ENCODE measurements around the gene HTT-AS.

The HTT-AS gene

DNA sequence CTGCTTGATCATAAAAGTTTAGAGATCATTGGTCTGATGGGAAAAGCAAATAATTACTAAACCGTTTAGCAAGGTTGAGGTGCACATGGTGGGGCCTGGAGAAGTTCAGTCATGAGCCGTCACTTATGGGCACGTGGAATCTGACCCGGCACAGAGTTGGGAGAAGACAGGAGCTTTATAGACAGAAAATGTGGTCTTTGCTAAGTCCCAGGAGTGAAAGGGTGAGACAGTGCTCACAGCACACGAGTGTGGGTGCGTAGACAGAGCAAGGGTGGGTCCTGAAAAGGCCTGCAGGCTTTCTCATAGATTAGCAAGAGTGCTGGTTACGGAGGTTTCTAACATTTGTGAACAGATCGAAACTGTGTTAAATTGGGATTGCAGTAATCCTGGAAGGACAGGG lies 44.0 kb upstream of the HTT-AS start:
- no peak for DNase-seq (ENCODE audit: low read depth)
- H3K4me3 ChIP-seq (ENCODE audit: low read length) = no peak overlapping the region
- TF ChIP-seq, protein P1, sequence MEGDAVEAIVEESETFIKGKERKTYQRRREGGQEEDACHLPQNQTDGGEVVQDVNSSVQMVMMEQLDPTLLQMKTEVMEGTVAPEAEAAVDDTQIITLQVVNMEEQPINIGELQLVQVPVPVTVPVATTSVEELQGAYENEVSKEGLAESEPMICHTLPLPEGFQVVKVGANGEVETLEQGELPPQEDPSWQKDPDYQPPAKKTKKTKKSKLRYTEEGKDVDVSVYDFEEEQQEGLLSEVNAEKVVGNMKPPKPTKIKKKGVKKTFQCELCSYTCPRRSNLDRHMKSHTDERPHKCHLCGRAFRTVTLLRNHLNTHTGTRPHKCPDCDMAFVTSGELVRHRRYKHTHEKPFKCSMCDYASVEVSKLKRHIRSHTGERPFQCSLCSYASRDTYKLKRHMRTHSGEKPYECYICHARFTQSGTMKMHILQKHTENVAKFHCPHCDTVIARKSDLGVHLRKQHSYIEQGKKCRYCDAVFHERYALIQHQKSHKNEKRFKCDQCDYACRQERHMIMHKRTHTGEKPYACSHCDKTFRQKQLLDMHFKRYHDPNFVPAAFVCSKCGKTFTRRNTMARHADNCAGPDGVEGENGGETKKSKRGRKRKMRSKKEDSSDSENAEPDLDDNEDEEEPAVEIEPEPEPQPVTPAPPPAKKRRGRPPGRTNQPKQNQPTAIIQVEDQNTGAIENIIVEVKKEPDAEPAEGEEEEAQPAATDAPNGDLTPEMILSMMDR (IDR thresholded peaks at IDR 0.05; ENCODE audit: insufficient read depth, low read depth, low read length, missing control alignments) = no peak

DNA sequence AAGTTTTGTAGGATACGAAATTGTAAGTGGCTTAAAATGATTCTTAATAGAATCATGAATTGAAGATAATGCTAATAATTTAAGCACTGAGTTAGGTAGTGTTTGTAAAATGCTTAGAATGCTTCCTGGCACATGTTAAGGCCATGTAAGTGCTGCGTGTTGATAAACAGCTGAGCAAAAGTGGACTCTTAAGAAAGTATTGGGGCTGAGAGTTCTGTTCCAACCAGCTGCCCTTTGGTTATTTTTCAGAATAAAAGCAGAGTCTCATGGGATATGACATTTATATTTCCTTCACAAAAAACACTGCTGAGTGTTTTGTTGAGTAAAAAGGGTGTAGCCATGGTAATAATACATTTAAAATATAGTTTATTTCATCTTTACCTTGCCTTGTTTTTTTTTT lies 42.6 kb upstream of the HTT-AS start:
- TF ChIP-seq, protein P1 (IDR thresholded peaks at IDR 0.05; ENCODE audit: insufficient read depth, low read depth, low read length, missing control alignments) = no peak
- no peak for DNase-seq (ENCODE audit: low read depth)

DNA sequence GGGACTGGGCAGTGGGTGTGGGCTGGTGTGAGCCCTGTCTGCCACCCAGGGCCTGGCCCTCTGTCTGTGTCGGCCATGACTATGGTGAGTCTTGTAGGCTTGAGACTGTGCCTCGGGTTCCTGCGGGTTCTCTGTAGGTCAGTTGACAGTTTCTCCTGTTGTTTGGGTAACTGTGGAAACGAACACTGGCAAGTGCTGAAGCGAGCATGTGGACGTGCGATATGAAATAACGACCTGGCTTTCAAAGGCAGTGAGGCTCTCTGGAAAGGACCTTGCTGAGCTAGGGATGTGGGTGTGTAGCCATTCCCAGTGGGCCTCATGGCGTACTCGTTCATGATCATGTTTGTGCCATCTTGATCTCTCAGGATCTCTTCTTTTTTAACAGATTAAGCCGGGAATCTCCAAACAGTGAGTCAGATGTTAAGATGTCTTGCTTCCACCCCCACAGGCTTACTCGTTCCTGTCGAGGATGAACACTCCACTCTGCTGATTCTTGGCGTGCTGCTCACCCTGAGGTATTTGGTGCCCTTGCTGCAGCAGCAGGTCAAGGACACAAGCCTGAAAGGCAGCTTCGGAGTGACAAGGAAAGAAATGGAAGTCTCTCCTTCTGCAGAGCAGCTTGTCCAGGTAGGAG lies 41.4 kb upstream of the HTT-AS start:
- peak; percentile 29 for DNase-seq (ENCODE audit: low read depth)
- TF ChIP-seq, protein P1 (IDR thresholded peaks at IDR 0.05; ENCODE audit: insufficient read depth, low read depth, low read length, missing control alignments) = no peak
- H3K4me3 ChIP-seq (ENCODE audit: low read length) = no peak overlapping the region

More for the DNA sequence above, 42.6 kb upstream of the HTT-AS start:
- no peak overlapping the region for H3K4me3 ChIP-seq (ENCODE audit: low read length)

DNA sequence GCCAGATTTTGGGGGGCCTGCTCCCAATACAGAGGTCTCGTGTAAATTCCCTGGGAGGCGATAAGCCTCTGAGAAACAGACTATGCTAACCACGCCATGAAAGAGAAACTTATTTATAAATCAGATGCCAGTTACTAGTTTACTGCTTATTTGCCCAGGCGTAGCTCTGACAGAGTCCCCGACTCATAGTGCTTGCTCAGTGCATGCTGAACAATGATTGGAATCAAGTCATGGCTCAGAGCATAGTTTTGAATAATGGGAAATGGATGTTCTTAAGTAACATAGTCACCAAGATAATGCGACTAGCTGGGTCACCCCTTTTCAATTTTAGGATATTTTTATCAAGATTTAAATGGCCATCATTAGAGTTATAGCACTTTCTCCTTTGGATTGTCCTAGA lies 40.0 kb upstream of the HTT-AS start:
- H3K4me3 ChIP-seq (ENCODE audit: low read length) = no peak overlapping the region
- DNase-seq (ENCODE audit: low read depth) = peak; percentile 40
- TF ChIP-seq, protein P1 (IDR thresholded peaks at IDR 0.05; ENCODE audit: insufficient read depth, low read depth, low read length, missing control alignments) = no peak

DNA sequence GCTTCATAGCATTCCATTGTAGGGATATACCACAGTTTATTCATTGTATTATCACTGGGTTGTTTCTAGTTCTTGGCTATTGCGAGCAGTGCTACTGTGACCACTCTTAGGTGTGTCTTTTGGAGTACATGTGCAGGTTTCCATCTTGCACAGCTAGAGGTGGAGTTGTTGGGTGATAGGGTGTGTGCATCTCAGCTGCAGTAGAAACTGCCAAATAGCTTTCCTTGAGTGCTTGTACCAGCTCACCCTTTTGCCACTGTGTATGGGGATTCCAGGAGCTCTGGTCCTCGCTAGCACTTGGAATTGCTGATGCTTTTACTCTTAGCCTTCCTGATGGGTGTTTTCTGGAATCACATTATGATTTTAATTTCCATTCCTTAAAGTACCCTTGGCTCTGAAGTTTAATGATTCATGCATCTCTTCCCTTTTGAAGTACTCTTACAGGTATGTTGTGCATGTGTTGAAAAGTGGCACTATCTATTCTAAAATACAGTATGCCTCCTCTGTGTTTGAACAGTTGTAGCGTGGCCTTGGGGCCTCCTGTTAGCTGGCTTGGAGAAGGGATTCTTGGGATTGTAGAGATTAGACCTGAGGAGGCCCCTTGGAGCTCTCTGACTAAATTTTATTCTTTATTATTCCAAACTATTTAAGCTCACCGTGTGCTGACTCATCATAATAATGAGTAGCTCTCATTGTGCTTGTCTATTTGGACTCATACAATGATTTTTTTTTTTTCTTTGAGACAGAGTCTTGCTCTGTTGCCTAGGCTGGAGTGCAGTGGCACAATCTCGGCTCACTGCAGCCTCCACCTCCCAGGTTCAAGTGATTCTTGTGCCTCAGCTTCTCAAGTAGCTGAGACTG lies 38.5 kb upstream of the HTT-AS start:
- TF ChIP-seq, protein P1 (IDR thresholded peaks at IDR 0.05; ENCODE audit: insufficient read depth, low read depth, low read length, missing control alignments) = no peak
- DNase-seq (ENCODE audit: low read depth) = peak; percentile 59
- H3K4me3 ChIP-seq (ENCODE audit: low read length) = no peak overlapping the region

DNA sequence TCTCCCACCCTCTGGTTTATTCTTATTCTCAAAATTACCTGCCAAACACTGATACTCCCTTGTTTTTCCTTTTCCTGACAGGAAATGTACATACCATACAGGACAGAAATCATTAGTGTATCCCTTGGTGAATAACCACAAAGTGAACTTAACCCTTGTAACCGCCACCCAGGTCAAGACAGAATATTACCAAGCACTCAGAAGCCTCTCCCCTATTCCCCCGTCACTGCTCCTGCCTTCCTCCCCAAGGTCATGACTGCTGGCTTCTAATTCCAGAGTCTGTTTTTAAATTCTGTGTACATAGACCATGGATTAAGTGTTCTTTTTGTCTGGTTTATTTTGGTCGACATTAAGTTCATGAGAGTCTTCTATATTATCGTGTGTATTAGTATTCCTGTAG lies 37.9 kb upstream of the HTT-AS start:
- TF ChIP-seq, protein P1 (IDR thresholded peaks at IDR 0.05; ENCODE audit: insufficient read depth, low read depth, low read length, missing control alignments) = no peak
- no peak overlapping the region for H3K4me3 ChIP-seq (ENCODE audit: low read length)
- no peak for DNase-seq (ENCODE audit: low read depth)

All from epithelial cell of esophagus (primary cell).